RWPE2 (cell line): Measurements from ENCODE around the gene USP31.

ENCODE experiments used
- ATAC-seq: fragments of 200-7000 bp; cut with Tn5 transposase; 3 replicates; pipeline ENCODE4 v1.9.1; 2021; ENCODE audit warnings: low read depth
- DNase-seq: peaks from one replicate; pipeline ENCODE4 v3.0.0-alpha.2; 2020; ENCODE audit warnings: low spot score
- H3K27ac ChIP-seq: fragments of 450-650 bp; 2 replicates; pipeline ENCODE4 v1.5.1; 2017; ENCODE audit warnings: mild to moderate bottlenecking; ENCODE audit not compliant: poor library complexity, severe bottlenecking
- H3K27me3 ChIP-seq: fragments of 250-450 bp; sonication (Bioruptor Pico); 2 replicates; pipeline ENCODE4 v1.5.1; 2021; ENCODE audit warnings: mild to moderate bottlenecking, moderate library complexity; ENCODE audit not compliant: insufficient read depth, poor library complexity, severe bottlenecking
- H3K36me3 ChIP-seq: fragments of 250-450 bp; sonication (Bioruptor Pico); 2 replicates; pipeline ENCODE4 v1.5.1; 2020; ENCODE audit warnings: low read depth, mild to moderate bottlenecking, moderate library complexity
- H3K4me1 ChIP-seq: fragments of 250-450 bp; sonication (Bioruptor Pico); 2 replicates; pipeline ENCODE4 v1.5.1; 2021; ENCODE audit warnings: mild to moderate bottlenecking, moderate library complexity; ENCODE audit not compliant: insufficient read depth, poor library complexity, severe bottlenecking
- H3K4me3 ChIP-seq: fragments of 250-450 bp; sonication (Bioruptor Pico); 2 replicates; pipeline ENCODE4 v1.5.1; 2021; ENCODE audit warnings: mild to moderate bottlenecking, moderate library complexity; ENCODE audit not compliant: severe bottlenecking
- H3K9me3 ChIP-seq: fragments of 250-450 bp; sonication (Bioruptor Pico); 2 replicates; pipeline ENCODE4 v1.5.1; 2021; ENCODE audit warnings: mild to moderate bottlenecking, moderate library complexity; ENCODE audit not compliant: severe bottlenecking
- CTCF ChIP-seq: fragments of 450-650 bp; IDR thresholded peaks from one replicate; pipeline ENCODE4 v1.5.1; 2017; ENCODE audit warnings: mild to moderate bottlenecking, moderate library complexity; ENCODE audit not compliant: poor library complexity, severe bottlenecking

The USP31 gene

GRCh38 chr16:23194497-23195221, 45.4 kb upstream of the USP31 start:
- Histone ChIP-seq H3K4me1 (no peaks in the 10 kb centered on the region), H3K27ac (no peak overlapping the region), H3K4me3 (no peak overlapping the region), H3K36me3 (no peaks in the 10 kb centered on the region), H3K9me3 (no peaks in the 10 kb centered on the region), H3K27me3 (no peaks in the 10 kb centered on the region)
- DNase-seq (no peak), ATAC-seq (no peak)
- TF ChIP-seq CTCF, result no peak

GRCh38 chr16:23188911-23189310, 39.7 kb upstream of the USP31 start:
- ATAC-seq, result no peak
- Histone ChIP-seq H3K27me3 (peaks cover 3% of the 10 kb centered on the region), H3K9me3 (no peaks in the 10 kb centered on the region), H3K36me3 (no peaks in the 10 kb centered on the region), H3K4me3 (no peak overlapping the region), H3K4me1 (no peaks in the 10 kb centered on the region), H3K27ac (no peak overlapping the region)
- DNase-seq, result no peak
- TF ChIP-seq CTCF, result no peak

GRCh38 chr16:23187341-23187740, 38.1 kb upstream of the USP31 start:
- no peaks in the 10 kb centered on the region for H3K36me3 ChIP-seq
- peaks cover 16% of the 10 kb centered on the region for H3K27me3 ChIP-seq
- no peaks in the 10 kb centered on the region for H3K4me1 ChIP-seq
- no peaks in the 10 kb centered on the region for H3K9me3 ChIP-seq
- no peak for TF ChIP-seq CTCF
- no peak overlapping the region for H3K4me3 ChIP-seq
- no peak overlapping the region for H3K27ac ChIP-seq
- ATAC-seq, result no peak
- DNase-seq, result no peak

GRCh38 chr16:23186171-23186570, 36.9 kb upstream of the USP31 start:
- peaks cover 16% of the 10 kb centered on the region for H3K27me3 ChIP-seq
- DNase-seq, result no peak
- TF ChIP-seq CTCF, result no peak

GRCh38 chr16:23185656-23186055, 36.4 kb upstream of the USP31 start:
- Histone ChIP-seq H3K4me3 (no peak overlapping the region), H3K27me3 (peaks cover 16% of the 10 kb centered on the region)

More at GRCh38 chr16:23186171-23186570, 36.9 kb upstream of the USP31 start:
- Histone ChIP-seq H3K36me3 (no peaks in the 10 kb centered on the region), H3K27ac (no peak overlapping the region), H3K4me3 (no peak overlapping the region), H3K4me1 (no peaks in the 10 kb centered on the region), H3K9me3 (no peaks in the 10 kb centered on the region)
- no peak for ATAC-seq

More at GRCh38 chr16:23185656-23186055, 36.4 kb upstream of the USP31 start:
- Histone ChIP-seq H3K27ac (no peak overlapping the region), H3K9me3 (no peaks in the 10 kb centered on the region), H3K4me1 (no peaks in the 10 kb centered on the region), H3K36me3 (no peaks in the 10 kb centered on the region)
- no peak for TF ChIP-seq CTCF
- ATAC-seq (no peak), DNase-seq (no peak)
